Activated CD8-positive, alpha-beta memory T cell treated with anti-CD3 and anti-CD28 coated beads, Interleukin-2, amount 50 U/mL, for 24 hours (primary cell): ENCODE data around the gene PNLIPRP3.
"Not testable (repeated sequence)": the region's sequence is repeated elsewhere in the genome, so short reads cannot be mapped to it uniquely, and the experiment has no call there.

Source experiments
- DNase-seq: peaks from one replicate; pipeline ENCODE4 v3.0.0-alpha.2; 2020; ENCODE audit errors: extremely low read depth

The PNLIPRP3 gene

DNA sequence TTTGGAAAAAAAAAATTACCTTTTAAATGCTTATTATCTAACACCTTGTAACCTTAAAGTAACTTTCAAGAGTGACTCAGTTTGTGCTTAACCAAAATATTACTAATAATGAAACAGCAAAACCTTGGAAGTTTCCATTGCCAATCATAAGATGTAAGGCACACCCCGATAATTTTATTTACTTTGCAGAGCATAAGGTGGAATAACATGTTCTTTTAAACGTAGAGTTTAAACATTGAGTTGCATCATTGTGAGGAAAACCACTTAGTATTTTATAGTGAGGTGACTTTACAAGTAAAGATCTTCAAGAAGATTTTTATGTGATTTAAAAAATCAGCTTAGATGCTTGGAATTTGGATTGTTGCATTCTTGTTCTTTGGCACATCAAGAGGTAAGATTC is at the start of gene PNLIPRP3:
Gene PNLIPRP3, plus strand, starts transcription at position 177 of the 400 bp plus-strand sequence. Its CDS starts 166 bp downstream, at position 343.
- no peak for DNase-seq

DNA sequence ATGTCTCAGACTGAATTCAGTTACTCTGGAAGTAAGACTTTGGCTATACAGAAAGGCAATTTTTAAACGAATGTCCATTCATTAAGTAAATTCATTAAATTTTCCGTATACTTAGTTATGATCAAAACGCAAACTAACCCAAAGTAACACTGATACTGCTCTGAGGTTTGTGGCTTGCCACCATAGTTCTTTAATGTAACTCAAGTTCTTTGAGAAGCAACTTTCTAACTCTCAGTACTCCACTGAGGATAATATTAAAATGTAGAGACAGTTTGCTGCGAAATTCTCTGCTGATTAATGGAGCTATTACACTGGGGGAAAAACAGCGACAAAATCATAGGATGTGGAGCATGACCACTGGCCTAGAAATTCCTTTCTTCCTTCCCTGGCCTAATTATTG is 45.4 kb upstream of the PNLIPRP3 start:
- no peak for DNase-seq

DNA sequence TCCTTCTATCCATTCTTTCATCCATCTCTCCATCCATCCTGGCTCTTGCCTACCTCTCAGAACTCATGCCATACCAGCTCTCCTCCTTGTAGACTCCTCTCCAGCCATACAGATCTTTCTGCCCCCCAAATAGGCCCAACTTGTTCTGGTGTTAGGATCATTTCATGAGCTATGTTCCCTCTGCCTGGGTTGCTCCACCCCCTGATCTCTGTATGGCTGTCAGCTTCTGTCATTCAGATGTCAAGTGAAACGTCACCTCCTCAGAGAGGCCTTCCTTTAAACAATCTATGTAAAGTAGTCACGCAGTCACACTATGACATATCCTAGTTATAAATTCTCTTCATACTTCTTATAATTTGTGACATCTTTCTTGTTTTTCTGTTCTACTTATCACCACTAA is 42.3 kb upstream of the PNLIPRP3 start:
- no peak for DNase-seq

DNA sequence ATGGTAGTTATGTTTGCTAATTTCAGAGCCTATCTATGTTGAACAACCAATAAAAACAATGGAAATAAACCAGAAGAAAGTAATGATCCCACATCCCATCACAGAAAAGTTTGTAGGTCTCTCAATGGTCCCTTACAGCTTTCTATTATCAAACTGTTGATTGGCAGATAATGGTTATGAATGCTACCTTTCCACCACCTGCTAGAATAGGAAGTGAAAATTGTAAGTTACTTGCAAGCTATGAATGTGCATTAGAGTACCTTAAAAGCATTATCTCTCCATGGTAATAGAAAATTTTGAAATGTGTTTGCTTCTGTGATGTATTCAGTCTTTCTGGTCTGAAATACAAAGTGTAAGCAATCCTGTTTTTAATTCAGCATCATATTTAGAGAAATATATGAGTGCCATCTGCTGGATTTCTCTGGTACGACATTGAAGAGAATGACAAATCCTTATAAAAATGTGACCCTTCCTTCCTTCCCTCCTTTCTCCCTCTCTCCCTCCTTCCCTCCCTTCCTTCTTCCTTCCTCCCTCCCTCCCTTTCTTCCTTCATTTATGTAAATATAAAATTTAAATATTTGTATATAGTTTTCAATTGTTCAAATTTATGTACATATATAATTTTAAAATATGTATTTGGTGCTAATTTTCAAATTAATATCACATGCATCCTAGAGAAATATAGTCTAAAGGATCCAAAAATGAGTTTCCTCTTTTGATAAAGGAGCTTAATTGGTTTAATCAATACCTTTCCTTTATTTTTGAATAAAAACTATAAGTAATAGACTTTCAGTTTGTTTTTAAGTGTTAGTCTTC is 41.4 kb upstream of the PNLIPRP3 start:
- DNase-seq, result no peak

DNA sequence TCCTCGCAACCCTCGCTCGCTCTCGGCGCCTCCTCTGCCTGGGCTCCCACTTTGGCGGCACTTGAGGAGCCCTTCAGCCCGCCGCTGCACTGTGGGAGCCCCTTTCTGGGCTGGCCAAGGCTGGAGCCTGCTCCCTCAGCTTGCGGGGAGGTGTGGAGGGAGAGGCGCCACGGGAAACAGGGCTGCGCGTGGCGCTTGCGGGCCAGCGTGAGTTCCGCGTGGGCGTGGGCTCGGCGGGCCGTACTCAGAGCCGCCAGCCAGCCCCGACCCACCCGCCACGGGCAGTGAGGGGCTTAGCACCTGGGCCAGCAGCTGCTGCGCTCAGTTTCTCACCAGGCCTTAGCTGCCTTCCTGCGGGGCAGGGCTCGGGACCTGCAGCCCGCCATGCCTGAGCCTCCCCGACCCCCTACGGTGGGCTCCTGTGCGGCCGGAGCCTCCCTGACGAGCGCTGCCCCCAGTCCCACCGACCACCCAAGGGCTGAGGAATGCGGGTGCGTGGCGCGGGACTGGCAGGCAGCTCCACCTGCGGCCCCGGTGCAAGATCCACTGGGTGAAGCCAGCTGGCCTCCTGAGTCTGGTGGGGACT is 34.3 kb upstream of the PNLIPRP3 start:
- DNase-seq, result not testable (repeated sequence)

DNA sequence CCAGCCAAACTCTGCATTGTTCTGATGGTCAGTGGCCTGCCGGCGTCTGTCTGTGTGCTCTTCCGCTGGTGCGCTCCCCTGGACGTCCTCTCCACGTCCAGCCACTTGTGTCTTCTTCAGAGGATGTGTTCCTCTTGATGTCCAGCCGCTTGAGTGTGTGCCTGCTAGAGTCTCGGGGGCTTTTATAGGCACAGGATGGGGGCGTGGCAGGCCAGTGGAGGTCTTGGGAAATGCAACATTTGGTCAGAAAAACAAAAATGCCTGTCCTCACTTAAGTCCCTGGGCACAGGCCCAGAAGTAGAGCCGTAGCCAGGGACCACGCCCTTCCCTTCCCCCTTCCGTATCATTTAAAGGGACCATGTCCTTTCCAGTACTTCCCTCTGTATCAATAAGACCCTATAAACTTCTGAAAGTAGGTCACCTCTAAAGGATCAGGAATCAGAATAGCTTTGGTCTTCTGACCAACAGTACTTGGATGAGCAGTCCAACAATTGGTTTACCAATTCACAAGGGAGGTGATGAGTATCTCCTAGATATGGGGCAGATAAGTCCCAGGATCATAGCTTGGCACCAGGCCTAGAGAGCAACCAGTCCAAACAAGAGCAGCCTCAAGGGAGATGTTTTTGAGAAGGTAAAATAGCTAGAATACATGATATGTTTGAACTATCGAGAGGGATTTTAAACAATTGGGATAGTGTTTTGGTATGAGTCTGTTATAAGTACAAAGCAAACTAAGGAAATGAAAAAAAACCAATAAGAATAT is 32.2 kb upstream of the PNLIPRP3 start:
- DNase-seq, result no peak

GRCh38 chr10:116398224-116398623 is 29.4 kb upstream of the PNLIPRP3 start:
- no peak for DNase-seq

DNA sequence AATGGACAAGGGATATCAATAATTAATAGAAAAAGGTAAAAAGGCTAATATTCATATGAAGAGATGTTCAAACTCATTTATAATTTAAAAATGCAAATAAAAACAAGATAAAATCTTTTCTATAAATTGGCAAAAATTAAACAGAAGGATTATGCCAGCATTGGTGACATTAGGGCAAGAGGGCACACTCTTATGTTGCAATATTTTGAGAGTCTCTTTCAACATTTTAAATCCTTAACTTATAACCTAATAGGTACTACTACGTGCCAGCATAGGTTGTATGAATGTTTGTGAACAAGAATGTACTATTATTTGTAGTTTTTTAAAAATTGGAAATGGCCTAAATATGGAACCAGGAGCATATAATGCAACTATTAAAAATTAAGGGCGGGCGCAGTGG is 24.8 kb upstream of the PNLIPRP3 start:
- DNase-seq, result no peak

GRCh38 chr10:116403740-116404250 is 23.9 kb upstream of the PNLIPRP3 start:
- DNase-seq, result no peak

DNA sequence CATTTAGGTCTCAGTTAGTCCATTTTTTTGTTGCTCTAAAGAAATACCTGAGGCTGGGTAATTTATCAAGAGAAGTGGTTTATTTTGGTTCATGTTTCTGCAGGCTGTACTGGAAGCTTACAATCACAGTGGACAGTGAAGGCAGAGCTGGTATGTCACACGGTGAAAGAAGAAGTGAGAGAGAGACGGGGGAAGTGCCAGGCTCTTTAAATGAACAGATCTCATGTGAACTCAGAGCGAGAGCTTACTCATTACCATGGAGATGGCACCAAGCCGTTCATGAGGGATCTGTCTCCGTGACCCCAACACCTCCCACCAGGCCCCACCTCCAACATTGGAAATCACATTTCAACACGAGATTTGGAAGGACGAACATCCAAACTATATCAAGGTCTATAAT is 18.9 kb upstream of the PNLIPRP3 start:
- DNase-seq, result no peak

DNA sequence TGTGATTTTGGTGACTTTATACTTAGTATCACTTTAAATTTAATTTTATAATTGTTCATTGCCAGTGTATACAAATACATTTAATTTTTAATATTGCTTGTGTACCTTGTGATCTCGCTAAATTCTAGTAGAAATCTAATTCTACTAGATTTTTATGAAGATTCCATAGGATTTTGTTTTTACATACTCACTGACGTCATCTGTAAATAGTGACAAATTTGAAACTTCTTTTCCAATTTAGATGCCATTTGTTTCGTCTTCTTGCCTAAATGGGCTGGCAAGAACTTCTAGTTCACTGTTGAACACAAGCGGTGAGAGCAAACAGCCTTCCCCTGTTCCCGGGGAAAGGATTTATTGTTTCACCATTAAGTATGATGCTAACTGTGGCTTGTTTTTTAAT is 17.3 kb upstream of the PNLIPRP3 start:
- DNase-seq, result no peak

DNA sequence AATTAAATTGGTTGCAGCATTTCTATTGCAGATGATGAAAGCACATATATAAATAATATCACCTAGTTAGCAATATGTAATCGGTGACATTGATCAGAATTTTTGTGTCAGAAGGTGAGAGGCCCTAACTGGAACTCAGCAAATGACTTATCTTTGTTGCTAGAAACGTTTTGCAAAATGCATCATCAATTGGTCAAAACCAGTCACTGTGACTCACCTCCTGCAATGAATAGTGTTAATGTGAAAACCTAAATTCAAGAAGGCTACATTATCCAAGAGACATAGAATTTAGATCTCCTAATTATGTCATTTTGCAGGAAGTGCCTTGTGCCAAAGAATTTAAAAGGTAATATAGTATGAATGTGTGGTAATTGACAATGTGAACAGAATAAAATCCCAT is 9.8 kb upstream of the PNLIPRP3 start:
- DNase-seq, result no peak

GRCh38 chr10:116418389-116418788 is 9.3 kb upstream of the PNLIPRP3 start:
- DNase-seq, result no peak

- DNase-seq, result no peak
Measured at GRCh38 chr10:116421815-116422214, 5.8 kb upstream of the PNLIPRP3 start.

- DNase-seq, result no peak
Measured at GRCh38 chr10:116429288-116429977, 1.8 kb downstream of the PNLIPRP3 start.

DNA sequence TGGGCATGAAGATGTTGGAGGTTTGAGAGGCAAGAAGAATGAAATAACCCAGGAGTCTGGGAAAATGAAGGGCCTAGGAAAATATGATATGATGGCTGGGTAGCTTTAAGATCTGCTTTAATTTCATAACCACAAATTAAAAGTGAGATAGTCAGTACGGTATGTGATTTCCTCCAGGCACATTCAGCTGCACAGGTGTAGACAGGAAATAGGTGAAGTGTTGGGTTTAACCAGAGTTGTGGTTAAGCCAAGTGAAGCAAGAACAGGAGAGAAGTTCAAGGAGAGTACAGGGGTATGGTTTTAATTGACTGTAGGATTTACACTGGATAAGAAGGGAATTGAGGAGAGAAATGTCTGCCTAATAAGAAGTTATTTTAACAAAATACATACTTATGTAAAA is 2.6 kb downstream of the PNLIPRP3 start:
- DNase-seq, result no peak

DNA sequence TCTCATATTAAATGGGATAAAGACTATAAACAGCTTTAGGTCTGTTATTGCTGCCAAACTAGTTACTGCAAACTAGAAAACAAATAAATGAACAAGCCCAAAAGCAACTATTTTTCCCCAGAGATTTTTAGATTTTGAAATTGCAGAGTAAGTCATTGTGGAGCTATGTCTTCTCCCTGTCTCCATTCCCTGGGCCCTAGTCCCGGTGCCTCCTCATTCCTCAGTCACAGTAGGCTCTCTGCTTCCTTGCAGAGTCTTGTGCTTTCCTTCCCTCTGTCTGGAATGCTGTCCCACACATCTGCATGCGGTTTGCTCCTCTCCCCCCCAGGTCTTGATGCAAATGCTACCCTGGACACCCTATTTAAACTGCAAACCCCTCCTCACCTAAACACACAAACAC is 4.0 kb downstream of the PNLIPRP3 start:
- no peak for DNase-seq

GRCh38 chr10:116437076-116437692 is 9.5 kb downstream of the PNLIPRP3 start:
- DNase-seq, result no peak

DNA sequence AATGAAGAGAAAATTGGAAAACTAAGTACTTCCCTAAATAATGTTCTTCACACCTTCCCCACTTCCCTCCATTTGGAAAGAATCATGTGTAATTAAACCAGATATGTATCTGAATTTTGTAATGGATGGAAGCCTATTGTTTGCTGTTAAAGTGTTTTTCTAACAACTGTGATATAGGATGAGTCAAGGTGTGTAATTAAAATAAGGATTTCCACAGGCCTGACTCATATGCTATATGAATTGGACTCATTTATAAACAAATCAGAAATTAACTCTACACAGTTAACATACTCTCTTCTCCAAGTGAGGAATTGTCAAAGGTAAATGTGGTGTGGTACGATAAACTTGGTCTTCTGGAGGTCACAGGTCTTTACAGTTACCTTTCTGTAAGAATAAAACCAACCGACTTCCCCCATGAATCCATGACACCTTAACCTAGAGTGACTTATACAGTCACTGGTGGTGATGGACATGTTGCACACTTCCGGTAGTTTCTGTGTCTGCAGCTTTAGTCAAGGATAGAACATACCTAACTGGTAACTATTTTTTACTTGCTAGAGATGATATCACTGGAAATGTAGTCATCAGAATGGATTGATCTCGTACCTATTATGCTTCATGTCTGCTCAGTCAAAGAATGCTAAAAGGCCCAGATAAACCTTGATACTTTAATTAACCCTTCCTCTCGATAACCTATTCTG is 12.8 kb downstream of the PNLIPRP3 start:
- DNase-seq, result no peak

DNA sequence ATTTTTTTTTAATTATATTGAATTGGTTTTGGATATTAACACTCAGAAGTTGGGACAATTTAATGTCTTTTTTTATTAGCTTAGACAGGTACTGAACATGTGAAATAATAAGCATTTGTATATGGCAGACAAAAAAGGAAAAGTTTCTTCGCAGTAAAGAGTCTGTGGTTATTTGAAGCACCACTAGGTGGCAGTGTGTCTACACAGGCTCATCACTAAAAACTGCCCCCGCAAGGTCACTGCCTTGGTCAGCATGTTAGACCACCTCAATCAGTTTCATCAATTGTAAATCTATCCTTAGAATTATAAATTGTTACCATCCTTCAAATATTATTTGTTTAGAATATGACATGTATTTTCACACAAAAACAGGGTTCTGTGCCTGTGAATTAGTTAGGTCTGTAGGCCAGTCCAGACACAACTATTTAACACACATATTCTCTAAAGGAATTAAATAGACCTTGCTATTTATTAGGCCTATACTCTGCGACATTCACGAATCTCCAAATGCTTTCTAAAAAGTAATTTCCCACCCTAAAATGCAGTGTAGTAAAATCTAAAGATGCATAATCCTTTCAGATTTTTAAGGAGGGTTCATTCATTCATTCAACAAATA is 17.0 kb downstream of the PNLIPRP3 start:
- DNase-seq, result no peak
